NCI-H510A treated with DMSO at 0.1 percent for 48 hours (cell line): ENCODE results near the gene CAMP.

Source experiments
- DNase-seq: peaks from one replicate; lab custom pipeline; 2025; lab: John Stamatoyannopoulos, UW

Gene CAMP

GRCh38 chr3:48215019-48215418, 8.3 kb upstream of the CAMP start:
- no peak for DNase-seq

GRCh38 chr3:48215466-48215865, 7.8 kb upstream of the CAMP start:
- DNase-seq: no peak

GRCh38 chr3:48215876-48216275, 7.4 kb upstream of the CAMP start:
- no peak for DNase-seq

DNA sequence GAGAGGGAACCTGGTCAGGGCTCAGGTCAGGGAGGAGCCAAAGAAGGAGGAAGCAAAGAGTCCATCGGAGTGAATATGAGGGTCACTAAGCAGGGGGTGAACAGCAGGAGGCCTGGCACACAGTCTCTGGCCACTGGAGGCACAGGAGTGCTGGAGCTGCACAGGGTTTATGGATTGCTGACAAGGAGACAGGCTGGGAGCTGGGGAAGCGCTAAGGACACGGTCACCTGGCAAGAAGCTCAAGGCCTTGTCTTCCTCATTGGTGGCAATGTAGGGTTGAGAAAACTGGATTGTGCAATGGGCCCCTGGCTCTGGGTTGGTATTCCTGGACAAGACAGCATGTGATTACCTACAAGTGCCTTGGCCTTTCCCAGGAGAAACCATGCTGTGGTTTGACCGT, 5.8 kb upstream of the CAMP start:
- DNase-seq: no peak

DNA sequence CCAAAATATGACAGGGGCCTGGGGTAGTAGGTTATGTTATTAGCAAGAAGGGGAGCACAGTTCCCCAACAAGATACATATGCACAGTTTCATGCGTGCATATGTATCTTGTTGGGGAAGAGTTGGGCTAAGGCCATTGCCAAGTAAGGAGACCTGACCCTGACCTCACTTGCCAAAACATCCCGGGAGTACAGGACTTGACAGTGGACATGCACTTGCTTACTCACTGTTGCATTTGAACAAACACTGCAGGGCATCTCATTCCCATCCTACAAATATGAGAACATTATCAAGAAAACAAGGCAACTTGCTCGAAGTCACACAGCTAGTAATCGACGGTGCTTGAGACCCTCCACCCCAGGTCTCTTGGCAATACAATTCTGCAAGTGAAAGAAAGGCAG, 4.8 kb upstream of the CAMP start:
- DNase-seq: no peak

DNA sequence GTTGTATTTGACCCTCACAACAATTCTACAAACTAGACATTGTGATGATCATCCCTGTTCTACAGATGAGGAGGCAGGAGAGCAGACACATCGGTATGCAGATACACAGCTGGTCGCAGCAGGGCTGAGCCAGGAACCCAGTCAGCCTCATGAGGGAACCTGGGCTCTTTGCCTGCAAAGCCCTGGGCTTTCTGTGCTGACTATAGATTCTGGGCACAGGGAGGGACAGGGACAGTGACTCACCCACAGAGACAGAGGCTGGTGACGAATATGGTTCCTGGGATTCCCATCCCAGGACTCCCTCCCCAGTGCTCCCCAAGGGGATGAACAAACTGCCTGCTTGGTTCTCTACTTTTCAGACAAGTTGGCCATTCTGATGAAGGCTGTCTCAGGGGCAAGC, 3.8 kb upstream of the CAMP start:
- no peak for DNase-seq

DNA sequence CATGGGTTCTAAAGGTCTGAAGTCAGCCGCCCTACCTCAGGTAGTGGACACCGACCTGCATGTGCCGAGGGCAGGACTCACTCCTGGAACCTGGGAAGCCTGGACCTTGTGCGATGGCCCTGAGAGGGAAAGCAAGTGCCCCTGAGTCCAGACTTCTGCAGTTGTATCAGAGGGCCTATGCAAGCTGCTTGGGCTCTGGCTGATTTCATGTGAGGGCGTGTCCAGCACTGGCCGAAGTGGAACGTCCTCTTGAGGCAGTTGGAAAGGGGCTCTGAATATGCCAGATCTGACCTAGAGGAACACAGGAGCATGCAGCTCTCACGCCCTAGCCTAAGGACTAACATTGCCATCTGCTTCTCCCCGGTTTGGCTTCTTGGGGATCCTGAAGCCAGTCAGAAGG, 2.5 kb upstream of the CAMP start:
- no peak for DNase-seq

GRCh38 chr3:48225587-48225986, 2.3 kb downstream of the CAMP start:
- no peak for DNase-seq

DNA sequence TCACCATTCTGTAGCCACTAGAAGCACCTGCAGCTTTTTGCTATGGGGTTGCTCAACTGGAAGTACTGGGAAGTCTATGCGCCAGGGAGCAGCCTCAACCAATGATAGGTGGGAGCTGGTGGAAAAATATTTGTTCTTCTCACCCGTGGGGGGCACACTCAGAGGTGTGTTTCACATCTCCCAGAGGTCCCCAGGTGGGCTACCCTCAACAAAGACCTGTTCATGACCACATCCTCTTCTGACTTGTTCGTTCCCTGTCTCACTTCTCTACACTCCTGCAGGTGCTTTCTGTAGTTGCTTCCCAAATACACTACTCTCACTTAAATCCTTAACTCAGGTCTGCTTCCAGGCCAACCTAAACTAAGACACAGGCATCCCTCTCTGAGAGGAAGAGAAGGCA, 3.6 kb downstream of the CAMP start:
- no peak for DNase-seq

GRCh38 chr3:48232232-48232631, 8.9 kb downstream of the CAMP start:
- DNase-seq: no peak

- DNase-seq: peak; percentile 81
Measured at GRCh38 chr3:48232734-48233133, 9.4 kb downstream of the CAMP start.

DNA sequence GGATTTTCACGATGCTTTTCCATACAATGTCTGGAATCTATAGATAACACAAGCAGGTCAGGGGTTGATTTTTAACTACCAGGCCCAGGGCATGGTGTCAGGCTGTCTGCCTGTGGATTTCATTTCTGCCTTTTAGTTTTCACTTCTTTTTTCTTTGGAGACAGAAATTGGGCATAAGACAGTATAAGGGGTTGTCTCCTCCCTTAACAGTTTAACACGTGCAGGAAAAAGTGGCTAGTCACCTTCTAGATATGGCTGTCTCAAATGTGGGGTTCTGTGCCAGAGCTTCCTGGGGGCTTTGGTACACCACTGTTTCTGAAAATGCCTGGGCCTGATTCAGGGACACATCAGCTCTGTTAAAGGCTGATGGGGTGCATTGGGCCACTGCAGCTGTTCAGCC, 10.2 kb downstream of the CAMP start:
- DNase-seq: no peak

GRCh38 chr3:48236531-48236930, 13.2 kb downstream of the CAMP start:
- DNase-seq: no peak

GRCh38 chr3:48238531-48239085, 15.3 kb downstream of the CAMP start:
- no peak for DNase-seq

DNA sequence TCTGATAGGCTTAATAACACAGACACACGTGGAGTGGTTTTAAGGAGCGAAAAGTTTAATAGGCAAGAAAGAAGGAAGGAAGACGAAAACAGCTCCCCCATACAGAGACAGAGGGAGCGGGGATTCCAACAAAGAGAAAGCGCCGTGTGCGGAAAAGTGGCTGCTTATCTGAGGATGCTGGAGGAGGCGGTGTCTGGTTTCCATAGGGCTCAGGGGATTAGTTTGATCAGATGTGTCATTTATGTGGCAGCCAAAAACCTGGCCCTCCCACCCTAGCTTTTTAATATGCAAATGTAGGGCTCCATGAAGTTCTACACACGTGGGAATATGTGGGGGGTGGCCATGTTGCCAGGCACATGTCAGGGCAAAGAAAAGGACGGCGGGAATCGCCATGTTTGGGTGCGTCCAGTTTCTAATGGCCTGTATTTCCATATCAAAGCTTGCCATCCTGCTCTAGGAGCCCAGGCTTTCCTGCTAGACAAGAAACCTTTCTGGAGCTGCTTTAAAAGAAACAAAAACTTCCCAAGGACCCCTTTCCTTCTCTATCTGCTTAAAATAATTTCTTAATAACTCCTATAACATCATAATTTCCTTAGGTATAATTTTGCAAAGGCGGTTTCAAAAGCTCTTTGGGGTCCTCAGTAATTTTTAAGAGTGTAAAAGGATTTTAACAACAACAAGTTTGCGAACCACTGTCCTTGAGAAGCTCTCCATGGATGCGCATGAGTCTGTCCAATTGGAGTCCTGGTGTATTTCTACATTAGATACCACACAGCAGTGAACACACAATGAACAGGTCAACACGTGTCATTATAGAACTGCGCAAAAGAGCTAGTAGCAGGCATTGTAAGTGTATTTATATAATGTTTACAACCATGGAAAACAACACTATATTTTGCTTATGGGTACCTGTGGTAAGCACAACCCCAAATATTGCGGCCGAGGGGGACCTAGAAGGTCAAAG, 17.0 kb downstream of the CAMP start:
- DNase-seq: no peak

GRCh38 chr3:48241796-48242455, 18.6 kb downstream of the CAMP start:
- no peak for DNase-seq

DNA sequence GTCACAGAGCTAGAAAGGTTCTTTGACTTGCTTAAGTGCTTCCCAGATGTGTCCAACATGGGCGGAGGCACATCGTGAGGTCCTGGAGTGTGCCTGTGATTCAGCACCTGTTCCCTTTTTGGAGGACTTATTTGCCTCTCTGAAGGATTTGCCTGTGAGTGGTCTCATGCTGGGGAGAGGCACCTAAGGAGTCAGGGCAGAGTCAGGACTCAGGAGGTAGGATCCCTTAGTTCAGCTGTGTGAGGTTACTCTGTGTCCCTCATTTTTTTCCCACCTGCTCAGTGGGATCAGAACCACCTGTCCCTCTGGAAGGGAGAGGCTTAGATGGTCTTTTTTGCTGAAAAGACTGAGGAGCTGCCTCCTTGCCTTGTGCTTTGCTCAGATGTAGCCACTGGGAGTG, 20.6 kb downstream of the CAMP start:
- DNase-seq: no peak

GRCh38 chr3:48244461-48244860, 21.2 kb downstream of the CAMP start:
- DNase-seq: no peak

- no peak for DNase-seq
Measured at GRCh38 chr3:48245136-48245535, 21.8 kb downstream of the CAMP start.

GRCh38 chr3:48247401-48247811, 24.1 kb downstream of the CAMP start:
- no peak for DNase-seq

DNA sequence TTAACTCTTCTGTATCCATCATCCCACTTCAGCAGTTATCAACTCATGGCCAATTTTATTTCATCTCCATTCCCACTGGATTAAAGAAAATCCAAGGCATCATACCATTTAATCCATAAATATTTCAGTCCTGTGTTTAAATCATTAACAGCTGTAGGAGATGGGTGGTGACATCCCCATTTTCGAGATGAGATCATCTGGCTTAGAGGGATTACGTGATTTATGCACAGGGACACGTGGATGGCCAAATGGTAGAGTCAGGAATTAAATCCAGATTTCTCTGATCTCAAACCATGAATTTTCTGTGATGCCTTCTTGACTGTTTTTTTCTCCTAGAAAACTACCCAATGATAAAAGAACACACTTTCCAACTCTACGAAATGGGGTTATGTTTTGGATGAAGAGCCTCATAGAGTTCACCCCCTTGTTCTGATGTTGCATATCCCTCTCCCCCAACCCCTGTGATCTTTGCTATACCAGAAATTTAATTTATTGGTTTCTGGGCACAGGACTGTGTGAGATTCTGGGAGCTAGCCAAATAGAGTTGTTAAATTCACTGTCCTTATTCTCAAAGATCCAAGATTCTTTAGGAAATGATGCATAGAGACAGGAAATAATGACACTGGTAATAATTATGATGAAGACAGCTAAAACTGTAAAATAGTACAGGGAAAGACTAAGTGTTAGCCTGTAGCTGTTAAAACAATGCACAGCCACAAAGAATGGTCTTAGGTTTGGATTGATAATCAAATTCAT, 25.0 kb downstream of the CAMP start:
- DNase-seq: no peak

- DNase-seq: no peak
Measured at GRCh38 chr3:48256557-48256956, 33.3 kb downstream of the CAMP start.
